ENCODE data around the gene PPIL1.

DNA sequence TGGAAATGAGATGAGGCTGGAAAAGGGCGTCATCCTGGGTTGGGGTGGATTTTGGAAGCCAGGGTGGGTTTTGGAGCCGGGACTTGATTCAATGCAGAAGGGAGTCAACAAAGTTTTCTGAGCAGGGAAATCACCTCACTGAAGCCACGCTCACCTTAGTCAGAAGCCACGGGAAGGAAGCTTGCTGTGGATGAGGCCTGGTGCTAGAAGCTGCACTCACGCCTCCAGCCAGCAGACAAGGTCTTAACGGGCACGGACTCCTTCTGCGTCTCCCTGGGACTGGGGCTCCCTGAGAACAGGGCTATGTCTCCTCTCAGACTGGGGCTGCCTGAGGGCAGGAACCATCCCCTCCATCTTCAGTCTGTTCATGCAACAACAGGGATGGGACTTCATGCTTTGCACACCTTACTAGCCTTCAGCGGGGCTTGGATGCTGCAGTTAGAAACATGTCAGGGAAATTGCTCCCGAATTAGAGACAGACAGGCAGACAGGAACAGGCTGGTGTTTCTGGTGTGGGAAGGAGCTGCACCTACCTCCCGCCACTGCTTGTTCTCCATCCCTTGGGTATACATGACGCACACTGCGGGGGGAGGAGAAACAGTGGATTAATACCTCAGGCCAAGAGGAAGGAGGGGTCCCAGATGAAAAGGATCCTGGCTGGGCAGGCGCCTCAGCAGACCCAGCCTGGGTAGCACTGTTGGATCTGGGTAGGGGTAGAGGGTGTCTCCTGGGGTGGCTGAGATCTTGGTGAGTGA, 52.8 kb downstream of the PPIL1 start:
- TF ChIP-seq, protein P1, sequence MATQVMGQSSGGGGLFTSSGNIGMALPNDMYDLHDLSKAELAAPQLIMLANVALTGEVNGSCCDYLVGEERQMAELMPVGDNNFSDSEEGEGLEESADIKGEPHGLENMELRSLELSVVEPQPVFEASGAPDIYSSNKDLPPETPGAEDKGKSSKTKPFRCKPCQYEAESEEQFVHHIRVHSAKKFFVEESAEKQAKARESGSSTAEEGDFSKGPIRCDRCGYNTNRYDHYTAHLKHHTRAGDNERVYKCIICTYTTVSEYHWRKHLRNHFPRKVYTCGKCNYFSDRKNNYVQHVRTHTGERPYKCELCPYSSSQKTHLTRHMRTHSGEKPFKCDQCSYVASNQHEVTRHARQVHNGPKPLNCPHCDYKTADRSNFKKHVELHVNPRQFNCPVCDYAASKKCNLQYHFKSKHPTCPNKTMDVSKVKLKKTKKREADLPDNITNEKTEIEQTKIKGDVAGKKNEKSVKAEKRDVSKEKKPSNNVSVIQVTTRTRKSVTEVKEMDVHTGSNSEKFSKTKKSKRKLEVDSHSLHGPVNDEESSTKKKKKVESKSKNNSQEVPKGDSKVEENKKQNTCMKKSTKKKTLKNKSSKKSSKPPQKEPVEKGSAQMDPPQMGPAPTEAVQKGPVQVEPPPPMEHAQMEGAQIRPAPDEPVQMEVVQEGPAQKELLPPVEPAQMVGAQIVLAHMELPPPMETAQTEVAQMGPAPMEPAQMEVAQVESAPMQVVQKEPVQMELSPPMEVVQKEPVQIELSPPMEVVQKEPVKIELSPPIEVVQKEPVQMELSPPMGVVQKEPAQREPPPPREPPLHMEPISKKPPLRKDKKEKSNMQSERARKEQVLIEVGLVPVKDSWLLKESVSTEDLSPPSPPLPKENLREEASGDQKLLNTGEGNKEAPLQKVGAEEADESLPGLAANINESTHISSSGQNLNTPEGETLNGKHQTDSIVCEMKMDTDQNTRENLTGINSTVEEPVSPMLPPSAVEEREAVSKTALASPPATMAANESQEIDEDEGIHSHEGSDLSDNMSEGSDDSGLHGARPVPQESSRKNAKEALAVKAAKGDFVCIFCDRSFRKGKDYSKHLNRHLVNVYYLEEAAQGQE (IDR thresholded peaks at IDR 0.05; ENCODE audit: low read depth), result no peak
- TF ChIP-seq TCF12 (IDR thresholded peaks at IDR 0.05; ENCODE audit: low read depth) (no peak), ZBTB7A (IDR thresholded peaks at IDR 0.05; ENCODE audit: low read depth) (no peak), RAD21 (IDR thresholded peaks at IDR 0.05; ENCODE audit: low read depth) (no peak), EP300 (IDR thresholded peaks at IDR 0.05; ENCODE audit: borderline replicate concordance) (no peak), FOXM1 (IDR thresholded peaks at IDR 0.05; ENCODE audit: borderline replicate concordance, low read depth) (no peak), YY1 (IDR thresholded peaks at IDR 0.05; ENCODE audit: low read depth) (no peak), TAF1 (IDR thresholded peaks at IDR 0.05; ENCODE audit: low read depth) (no peak), NFIC (IDR thresholded peaks at IDR 0.05) (no peak), CEBPB (IDR thresholded peaks at IDR 0.05) (no peak), EGR1 (IDR thresholded peaks at IDR 0.05) (no peak)
- TF ChIP-seq, protein P2, sequence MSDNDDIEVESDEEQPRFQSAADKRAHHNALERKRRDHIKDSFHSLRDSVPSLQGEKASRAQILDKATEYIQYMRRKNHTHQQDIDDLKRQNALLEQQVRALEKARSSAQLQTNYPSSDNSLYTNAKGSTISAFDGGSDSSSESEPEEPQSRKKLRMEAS (IDR thresholded peaks at IDR 0.05), result no peak
- TF ChIP-seq, protein P3, sequence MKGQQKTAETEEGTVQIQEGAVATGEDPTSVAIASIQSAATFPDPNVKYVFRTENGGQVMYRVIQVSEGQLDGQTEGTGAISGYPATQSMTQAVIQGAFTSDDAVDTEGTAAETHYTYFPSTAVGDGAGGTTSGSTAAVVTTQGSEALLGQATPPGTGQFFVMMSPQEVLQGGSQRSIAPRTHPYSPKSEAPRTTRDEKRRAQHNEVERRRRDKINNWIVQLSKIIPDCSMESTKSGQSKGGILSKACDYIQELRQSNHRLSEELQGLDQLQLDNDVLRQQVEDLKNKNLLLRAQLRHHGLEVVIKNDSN (IDR thresholded peaks at IDR 0.05), result no peak
